K562 (cell line): ENCODE measurements around the gene PPP1R3G. TPM values are rescaled to one million over a fixed set of nuclear protein-coding genes. Genes with fewer than 3 reads are reported as not detected.

Source experiments
- ATAC-seq: fragments of 200-7000 bp; cut with Tn5 transposase; 3 replicates; pipeline ENCODE4 v1.9.1; 2020; ENCODE audit warnings: moderate library complexity
- BruUV-seq: library from RNA; stranded (reverse); fragments of 400-500 nt; replicated peaks from 2 replicates; lab custom pipeline; 2021; lab: Mats Ljungman, UMichigan
- CTCF ChIA-PET: fragments of 300-600 bp; formaldehyde crosslinking; extraction: SDS; loops from one replicate; lab custom pipeline; 2021; ENCODE audit warnings: low intra/inter-chr PET ratio; lab: Yijun Ruan, JAX
- POLR2A ChIA-PET: fragments of 300-600, 350-650 bp; sonication (Branson Sonifier 250); formaldehyde crosslinking; extraction: SDS; loops from one replicate; lab custom pipeline; 2021; ENCODE audit warnings: antibody characterized with exemption, inconsistent platforms; lab: Yijun Ruan, JAX
- DNase-seq, 4 experiments: peaks; one replicate each; pipeline versions ENCODE4 v3.0.0 to v3.0.0-alpha.2; 2011 to 2018; ENCODE audit warnings: low spot score in 3 of 4, mixed read lengths in 3 of 4; ENCODE audit errors: extremely low read depth in 1 of 4
- FAIRE-seq: peaks from 2 replicates; lab custom pipeline; 2011; peaks lifted over from hg19 to GRCh38; lab: Jason Lieb, UNC
- H2AFZ ChIP-seq: 2 replicates; pipeline ENCODE4 v1.6.0; 2011; ENCODE audit warnings: low read depth, low read length, control low read depth, inconsistent platforms
- H3K27ac ChIP-seq: fragments of 200-600 bp; 3 replicates; pipeline ENCODE4 v1.8.0; 2011; ENCODE audit warnings: low read depth, mild to moderate bottlenecking, control low read depth, inconsistent platforms, low read length, moderate library complexity, mixed read lengths; ENCODE audit errors: extremely low read depth
- H3K27me3 ChIP-seq, 2 experiments: fragments of 300-600 bp in 1 of 2; 2 replicates in 1 of 2; 3 replicates in 1 of 2; pipeline versions ENCODE4 v1.6.0 to v1.8.0; 2011; ENCODE audit warnings: inconsistent platforms in 2 of 2, low read length in 2 of 2, mild to moderate bottlenecking in 1 of 2, mixed read lengths in 1 of 2, moderate library complexity in 1 of 2; ENCODE audit not compliant: control insufficient read depth in 2 of 2, insufficient read depth in 2 of 2
- H3K36me3 ChIP-seq: fragments of 300-600 bp; 3 replicates; pipeline ENCODE4 v1.8.0; 2011; ENCODE audit warnings: mild to moderate bottlenecking, low read length, inconsistent platforms; ENCODE audit not compliant: control insufficient read depth, insufficient read depth
- H3K4me1 ChIP-seq, 2 experiments: fragments of 200-600 bp in 1 of 2; replicated peaks in 1 of 2; 2 replicates in 1 of 2; 3 replicates in 1 of 2; pipeline versions ENCODE4 v1.5.1 to v1.8.0; 2011; ENCODE audit warnings: inconsistent platforms in 2 of 2, low read length in 2 of 2, mild to moderate bottlenecking in 1 of 2, mixed read lengths in 1 of 2, moderate library complexity in 1 of 2; ENCODE audit not compliant: control insufficient read depth in 2 of 2, insufficient read depth in 2 of 2
- H3K4me2 ChIP-seq: 2 replicates; pipeline ENCODE4 v1.6.1; 2011; ENCODE audit warnings: low read length, control low read depth, inconsistent platforms, mixed read lengths; ENCODE audit not compliant: insufficient read depth
- H3K4me3 ChIP-seq: fragments of 200-600 bp; sonication (generic), shearing (Covaris generic); 2 replicates; pipeline ENCODE4 v1.5.1; 2016; ENCODE audit warnings: control low read depth, inconsistent platforms
- H3K79me2 ChIP-seq: fragments of 200-600 bp; 3 replicates; pipeline ENCODE4 v1.8.0; 2011; ENCODE audit warnings: low read length, inconsistent platforms; ENCODE audit not compliant: control insufficient read depth, insufficient read depth
- H3K9ac ChIP-seq, 2 experiments: 2 replicates each; pipeline versions ENCODE4 v1.6.0 to v1.6.1; 2011; ENCODE audit warnings: low read depth in 2 of 2, low read length in 2 of 2, control low read depth in 1 of 2, inconsistent platforms in 1 of 2, mild to moderate bottlenecking in 1 of 2, mixed read lengths in 1 of 2; ENCODE audit not compliant: insufficient read depth in 1 of 2
- H3K9me1 ChIP-seq: one replicate; pipeline ENCODE4 v1.6.0; 2011; ENCODE audit warnings: inconsistent platforms, mild to moderate bottlenecking, low read length, moderate library complexity; ENCODE audit not compliant: control insufficient read depth, insufficient read depth
- H3K9me3 ChIP-seq: replicated peaks from 2 replicates; pipeline ENCODE4 v1.5.1; 2011; ENCODE audit warnings: low read depth, low read length, inconsistent platforms; ENCODE audit not compliant: control insufficient read depth, insufficient read depth
- H4K20me1 ChIP-seq: replicated peaks from 2 replicates; pipeline ENCODE4 v1.6.1; 2011; ENCODE audit warnings: low read length, inconsistent platforms, mixed read lengths; ENCODE audit not compliant: control insufficient read depth, insufficient read depth
- RAD51 ChIP-seq: fragments of 450-650 bp; IDR thresholded peaks from 2 replicates; pipeline ENCODE4 v1.7.1; 2016; ENCODE audit warnings: low read depth, mild to moderate bottlenecking, borderline replicate concordance
- ZBTB11 ChIP-seq, 3 experiments: fragments of 200-800 bp in 1 of 3; fragments of 250-450 bp in 1 of 3; fragments of 450-650 bp in 1 of 3; sonication (Bioruptor Pico) in 1 of 3; sonication (Bioruptor generic) in 1 of 3; formaldehyde crosslinking in 1 of 3; IDR thresholded peaks; 2 replicates each; pipeline versions ENCODE4 v1.6.1 to v1.8.0; 2016 to 2022; ENCODE audit warnings: mild to moderate bottlenecking in 2 of 3, missing genetic modification characterization in 2 of 3, missing compliant biosample characterization in 1 of 3, moderate library complexity in 1 of 3
- WGBS: fragments of 100-300 bp; shearing (Covaris generic); methylation state at CpG from one replicate; pipeline ENCODE4 v1.1.6; 2016; ENCODE audit warnings: low coverage, mixed read lengths; ENCODE audit not compliant: insufficient coverage; ENCODE audit errors: missing lambda C conversion rate; 5-methylcytosine and 5-hydroxymethylcytosine counted together
- in situ Hi-C: fragments of 300-500 bp; cut with MboI; formaldehyde crosslinking; loops from 4 replicates; pipeline ENCODE4 v1.15.0; 2018; ENCODE audit warnings: inconsistent platforms, mixed read lengths
- intact Hi-C: fragments of 100-400 bp; cut with micrococcal nuclease; formaldehyde crosslinking; loops from 2 replicates; pipeline ENCODE4 v1.14.2; 2022
- polyA plus RNA-seq, 8 experiments: library from polyadenylated mRNA; depleted of rRNA in 4 of 8; stranded (reverse) in 5 of 8; unstranded in 3 of 8; fragments of >200 nt; fragmentation: Nextera tagmentation in 2 of 8; fragmentation: Illumina TruSeq in 1 of 8; extraction: Ambion mirVana in 2 of 8; extraction: Trizol in 1 of 8; gene quantifications; 2 replicates each; pipeline versions ENCODE4 v1.2.1 to v1.2.3, GENCODE V29; 2011 to 2014; ENCODE audit warnings: inconsistent platforms in 1 of 8, missing spikeins in 1 of 8
- total RNA-seq, 7 experiments: library from RNA; depleted of rRNA in 6 of 7; stranded (reverse); fragments of >200 nt in 6 of 7; fragmentation: Illumina TruSeq in 2 of 7; extraction: Trizol in 2 of 7; gene quantifications; 2 replicates each; pipeline versions ENCODE4 v1.2.1 to v1.2.3, GENCODE V29; 2011 to 2021; ENCODE audit warnings: low replicate concordance in 1 of 7

PPP1R3G gene
- total and polyA plus RNA-seq, 9 of the 15 experiments (the other 6 are each of a cell fraction or from before 2014, with no cell fraction given), result 0.01 to 0.13 (median 0.01) TPM; not detected in 4

GRCh38 chr6:5128351-5128750, 43.2 kb downstream of the PPP1R3G start:
- in situ Hi-C loops, result loop anchor here (25.0 kb wide), 1 partner anchor 1409 kb away; no protein-coding TSS in a partner anchor
- no peak overlapping the region for H2AFZ ChIP-seq
- no peaks in the 10 kb centered on the region for H3K79me2 ChIP-seq
- peaks cover 2% of the 10 kb centered on the region for H3K9me1 ChIP-seq
- H4K20me1 ChIP-seq, result 0 out of 2 replicates have a peak, but pooled peaks cover 6% of the 10 kb centered on the region
- TF ChIP-seq RAD51 (no peak), ZBTB11 (CRISPR knock-in tag; IDR thresholded peaks at IDR 0.05) (peak in 1 of 3 experiments; percentile 76; a peak in 2 of 6 replicates)
- ChIA-PET CTCF (no interaction called here), POLR2A (no interaction called here)
- H3K27ac ChIP-seq, result no peak overlapping the region
- BruUV-seq, result no TSS peak
- no peak for FAIRE-seq
- ATAC-seq, result no peak
- 52% methylated on average over 4 of the region's 4 CpGs for WGBS
- peaks cover 9 to 13% of the 10 kb centered on the region in 2 experiments; a peak in 4 of 5 replicates for H3K4me1 ChIP-seq
- H3K9ac ChIP-seq, result no peak overlapping the region
- no peak for DNase-seq
- H3K36me3 ChIP-seq, result no peaks in the 10 kb centered on the region
- intact Hi-C loops, result no loop called here
- H3K4me2 ChIP-seq, result no peak overlapping the region
- H3K4me3 ChIP-seq, result no peak overlapping the region
- H3K9me3 ChIP-seq, result no peaks in the 10 kb centered on the region
- H3K27me3 ChIP-seq, result no peaks in the 10 kb centered on the region
